Measurements from ENCODE around the gene APCS. TPM values are rescaled to one million over a fixed set of nuclear protein-coding genes. Genes with fewer than 3 reads are reported as not detected.

The APCS gene
- total RNA-seq (not detected), polyA plus RNA-seq (not detected)

GRCh38 chr1:159587461-159587951 lies at the start of gene APCS:
TSS of gene APCS (plus strand) at chr1:159587826. CDS start at chr1:159587922, 96 bp downstream.
- Histone ChIP-seq H3K4me3 (ENCODE audit: low read depth, low read length) (no peak within 1 kb of the TSS), H3K36me3 (ENCODE audit: control insufficient read depth, insufficient read depth, low read length) (no peaks in the 10 kb centered on the region), H3K9me3 (ENCODE audit: control insufficient read depth in 2 of 2, low read length in 2 of 2) (no peaks in the 10 kb centered on the region), H3K27ac (ENCODE audit: insufficient read depth, low read length, poor library complexity, severe bottlenecking) (no peak within 1 kb of the TSS), H3K27me3 (ENCODE audit: control insufficient read depth, insufficient read depth, low read length) (no peaks in the 10 kb centered on the region), H3K4me1 (ENCODE audit: control insufficient read depth, insufficient read depth, low read length, poor library complexity, severe bottlenecking) (no peaks in the 10 kb centered on the region)
- peaks cover 0 to 6% (median 0%) of the 10 kb centered on the region in 7 donors for H3K9me3 Mint-ChIP-seq
- DNase-seq = no peak
- H3K4me3 Mint-ChIP-seq = no peak within 1 kb of the TSS
- no peaks in the 10 kb centered on the region for H3K4me1 Mint-ChIP-seq
- H3K36me3 Mint-ChIP-seq = no peaks in the 10 kb centered on the region
- peaks cover 4% of the 10 kb centered on the region for H3K27me3 Mint-ChIP-seq
- no peak within 1 kb of the TSS for H3K27ac Mint-ChIP-seq
- ATAC-seq (ENCODE audit: low read depth in 2 of 2) = no peak

GRCh38 chr1:159548126-159548525 lies 39.5 kb upstream of the APCS start:
- H3K4me1 Mint-ChIP-seq = no peaks in the 10 kb centered on the region
- ATAC-seq (ENCODE audit: low read depth in 2 of 2) = no peak

GRCh38 chr1:159554261-159554660 lies 33.4 kb upstream of the APCS start:
- no peak for ATAC-seq (ENCODE audit: low read depth in 2 of 2)
- Mint-ChIP-seq H3K27ac (no peak overlapping the region), H3K9me3 (peaks cover 0 to 5% (median 0%) of the 10 kb centered on the region in 7 donors)

More at GRCh38 chr1:159548126-159548525, 39.5 kb upstream of the APCS start:
- no peak overlapping the region for H3K4me3 Mint-ChIP-seq
- no peaks in the 10 kb centered on the region for H3K36me3 ChIP-seq (ENCODE audit: control insufficient read depth, insufficient read depth, low read length)
- no peak for DNase-seq
- H3K4me3 ChIP-seq (ENCODE audit: low read depth, low read length) = no peak overlapping the region
- H3K27ac Mint-ChIP-seq = no peak overlapping the region
- H3K9me3 Mint-ChIP-seq = peaks cover 0 to 4% (median 0%) of the 10 kb centered on the region in 7 donors
- H3K4me1 ChIP-seq (ENCODE audit: control insufficient read depth, insufficient read depth, low read length, poor library complexity, severe bottlenecking) = no peaks in the 10 kb centered on the region
- no peaks in the 10 kb centered on the region for H3K27me3 ChIP-seq (ENCODE audit: control insufficient read depth, insufficient read depth, low read length)
- H3K9me3 ChIP-seq (ENCODE audit: control insufficient read depth in 2 of 2, low read length in 2 of 2) = no peaks in the 10 kb centered on the region
- no peak overlapping the region for H3K27ac ChIP-seq (ENCODE audit: insufficient read depth, low read length, poor library complexity, severe bottlenecking)
- H3K27me3 Mint-ChIP-seq = peaks cover 8% of the 10 kb centered on the region
- H3K36me3 Mint-ChIP-seq = no peaks in the 10 kb centered on the region

GRCh38 chr1:159554696-159555095 lies 32.9 kb upstream of the APCS start:
- Mint-ChIP-seq H3K27ac (no peak overlapping the region), H3K4me3 (no peak overlapping the region), H3K4me1 (no peaks in the 10 kb centered on the region), H3K9me3 (peaks cover 0 to 5% (median 0%) of the 10 kb centered on the region in 7 donors), H3K27me3 (no peaks in the 10 kb centered on the region), H3K36me3 (no peaks in the 10 kb centered on the region)
- Histone ChIP-seq H3K4me3 (ENCODE audit: low read depth, low read length) (no peak overlapping the region), H3K27ac (ENCODE audit: insufficient read depth, low read length, poor library complexity, severe bottlenecking) (no peak overlapping the region), H3K4me1 (ENCODE audit: control insufficient read depth, insufficient read depth, low read length, poor library complexity, severe bottlenecking) (no peaks in the 10 kb centered on the region), H3K36me3 (ENCODE audit: control insufficient read depth, insufficient read depth, low read length) (no peaks in the 10 kb centered on the region), H3K27me3 (ENCODE audit: control insufficient read depth, insufficient read depth, low read length) (no peaks in the 10 kb centered on the region), H3K9me3 (ENCODE audit: control insufficient read depth in 2 of 2, low read length in 2 of 2) (no peaks in the 10 kb centered on the region)
- no peak for ATAC-seq (ENCODE audit: low read depth in 2 of 2)
- DNase-seq = no peak

More at GRCh38 chr1:159554261-159554660, 33.4 kb upstream of the APCS start:
- no peak for DNase-seq
- H3K4me3 ChIP-seq (ENCODE audit: low read depth, low read length) = no peak overlapping the region
- Mint-ChIP-seq H3K36me3 (no peaks in the 10 kb centered on the region), H3K4me3 (no peak overlapping the region), H3K27me3 (no peaks in the 10 kb centered on the region), H3K4me1 (no peaks in the 10 kb centered on the region)
- H3K36me3 ChIP-seq (ENCODE audit: control insufficient read depth, insufficient read depth, low read length) = no peaks in the 10 kb centered on the region
- H3K4me1 ChIP-seq (ENCODE audit: control insufficient read depth, insufficient read depth, low read length, poor library complexity, severe bottlenecking) = no peaks in the 10 kb centered on the region
- H3K9me3 ChIP-seq (ENCODE audit: control insufficient read depth in 2 of 2, low read length in 2 of 2) = no peaks in the 10 kb centered on the region
- no peak overlapping the region for H3K27ac ChIP-seq (ENCODE audit: insufficient read depth, low read length, poor library complexity, severe bottlenecking)
- no peaks in the 10 kb centered on the region for H3K27me3 ChIP-seq (ENCODE audit: control insufficient read depth, insufficient read depth, low read length)

- Mint-ChIP-seq H3K36me3 (no peaks in the 10 kb centered on the region), H3K9me3 (peaks cover 0 to 5% (median 0%) of the 10 kb centered on the region in 7 donors), H3K4me1 (no peaks in the 10 kb centered on the region), H3K27me3 (no peaks in the 10 kb centered on the region), H3K4me3 (no peak overlapping the region), H3K27ac (no peak overlapping the region)
- Histone ChIP-seq H3K36me3 (ENCODE audit: control insufficient read depth, insufficient read depth, low read length) (no peaks in the 10 kb centered on the region), H3K4me1 (ENCODE audit: control insufficient read depth, insufficient read depth, low read length, poor library complexity, severe bottlenecking) (no peaks in the 10 kb centered on the region), H3K27ac (ENCODE audit: insufficient read depth, low read length, poor library complexity, severe bottlenecking) (no peak overlapping the region), H3K27me3 (ENCODE audit: control insufficient read depth, insufficient read depth, low read length) (peaks cover 3% of the 10 kb centered on the region), H3K4me3 (ENCODE audit: low read depth, low read length) (no peak overlapping the region), H3K9me3 (ENCODE audit: control insufficient read depth in 2 of 2, low read length in 2 of 2) (no peaks in the 10 kb centered on the region)
- ATAC-seq (ENCODE audit: low read depth in 2 of 2) (no peak), DNase-seq (no peak)
These were observed 30.7 kb upstream of the APCS start for GRCh38 chr1:159556931-159557369.

- H3K36me3 ChIP-seq (ENCODE audit: control insufficient read depth, insufficient read depth, low read length) = no peaks in the 10 kb centered on the region
- no peak overlapping the region for H3K27ac ChIP-seq (ENCODE audit: insufficient read depth, low read length, poor library complexity, severe bottlenecking)
- H3K27me3 Mint-ChIP-seq = no peaks in the 10 kb centered on the region
- no peak for DNase-seq
- H3K4me3 Mint-ChIP-seq = no peak overlapping the region
- no peak for ATAC-seq (ENCODE audit: low read depth in 2 of 2)
- H3K9me3 ChIP-seq (ENCODE audit: control insufficient read depth in 2 of 2, low read length in 2 of 2) = no peaks in the 10 kb centered on the region
- H3K4me1 ChIP-seq (ENCODE audit: control insufficient read depth, insufficient read depth, low read length, poor library complexity, severe bottlenecking) = no peaks in the 10 kb centered on the region
- no peaks in the 10 kb centered on the region for H3K36me3 Mint-ChIP-seq
- H3K27me3 ChIP-seq (ENCODE audit: control insufficient read depth, insufficient read depth, low read length) = peaks cover 3% of the 10 kb centered on the region
- no peaks in the 10 kb centered on the region for H3K4me1 Mint-ChIP-seq
- H3K9me3 Mint-ChIP-seq = peaks cover 0 to 9% (median 0%) of the 10 kb centered on the region in 7 donors
- no peak overlapping the region for H3K27ac Mint-ChIP-seq
- no peak overlapping the region for H3K4me3 ChIP-seq (ENCODE audit: low read depth, low read length)
These were observed 27.0 kb upstream of the APCS start for GRCh38 chr1:159560599-159560998.

- ATAC-seq (ENCODE audit: low read depth in 2 of 2) (no peak), DNase-seq (no peak)
- H3K27me3 Mint-ChIP-seq = no peaks in the 10 kb centered on the region
- Histone ChIP-seq H3K9me3 (ENCODE audit: control insufficient read depth in 2 of 2, low read length in 2 of 2) (no peaks in the 10 kb centered on the region), H3K4me1 (ENCODE audit: control insufficient read depth, insufficient read depth, low read length, poor library complexity, severe bottlenecking) (no peaks in the 10 kb centered on the region), H3K4me3 (ENCODE audit: low read depth, low read length) (no peak overlapping the region), H3K36me3 (ENCODE audit: control insufficient read depth, insufficient read depth, low read length) (no peaks in the 10 kb centered on the region), H3K27ac (ENCODE audit: insufficient read depth, low read length, poor library complexity, severe bottlenecking) (no peak overlapping the region), H3K27me3 (ENCODE audit: control insufficient read depth, insufficient read depth, low read length) (peaks cover 3% of the 10 kb centered on the region)
- peaks cover 0 to 9% (median 0%) of the 10 kb centered on the region in 7 donors for H3K9me3 Mint-ChIP-seq
- no peak overlapping the region for H3K4me3 Mint-ChIP-seq
- H3K36me3 Mint-ChIP-seq = no peaks in the 10 kb centered on the region
- H3K4me1 Mint-ChIP-seq = no peaks in the 10 kb centered on the region
- no peak overlapping the region for H3K27ac Mint-ChIP-seq
These were observed 26.1 kb upstream of the APCS start for GRCh38 chr1:159561497-159561896.

- Histone ChIP-seq H3K27me3 (ENCODE audit: control insufficient read depth, insufficient read depth, low read length) (peaks cover 3% of the 10 kb centered on the region), H3K36me3 (ENCODE audit: control insufficient read depth, insufficient read depth, low read length) (no peaks in the 10 kb centered on the region), H3K27ac (ENCODE audit: insufficient read depth, low read length, poor library complexity, severe bottlenecking) (no peak overlapping the region), H3K9me3 (ENCODE audit: control insufficient read depth in 2 of 2, low read length in 2 of 2) (no peaks in the 10 kb centered on the region), H3K4me1 (ENCODE audit: control insufficient read depth, insufficient read depth, low read length, poor library complexity, severe bottlenecking) (no peaks in the 10 kb centered on the region), H3K4me3 (ENCODE audit: low read depth, low read length) (no peak overlapping the region)
- Mint-ChIP-seq H3K36me3 (no peaks in the 10 kb centered on the region), H3K9me3 (peaks cover 0 to 9% (median 0%) of the 10 kb centered on the region in 7 donors), H3K4me1 (no peaks in the 10 kb centered on the region), H3K27me3 (no peaks in the 10 kb centered on the region), H3K27ac (no peak overlapping the region), H3K4me3 (no peak overlapping the region)
- ATAC-seq (ENCODE audit: low read depth in 2 of 2) (no peak), DNase-seq (no peak)
These were observed 24.9 kb upstream of the APCS start for GRCh38 chr1:159562680-159563079.

Data from CD4-positive, CD25-positive, alpha-beta regulatory T cell (primary cell).